HG03159 (cell line): ENCODE results near the gene RBM38.

ENCODE experiments used
- ATAC-seq: cut with Tn5 transposase; IDR thresholded peaks from one replicate; pipeline ENCODE4 v1.9.1; 2021; ENCODE audit warnings: mild to moderate bottlenecking, moderate library complexity; ENCODE audit not compliant: unreplicated experiment

The RBM38 gene

DNA sequence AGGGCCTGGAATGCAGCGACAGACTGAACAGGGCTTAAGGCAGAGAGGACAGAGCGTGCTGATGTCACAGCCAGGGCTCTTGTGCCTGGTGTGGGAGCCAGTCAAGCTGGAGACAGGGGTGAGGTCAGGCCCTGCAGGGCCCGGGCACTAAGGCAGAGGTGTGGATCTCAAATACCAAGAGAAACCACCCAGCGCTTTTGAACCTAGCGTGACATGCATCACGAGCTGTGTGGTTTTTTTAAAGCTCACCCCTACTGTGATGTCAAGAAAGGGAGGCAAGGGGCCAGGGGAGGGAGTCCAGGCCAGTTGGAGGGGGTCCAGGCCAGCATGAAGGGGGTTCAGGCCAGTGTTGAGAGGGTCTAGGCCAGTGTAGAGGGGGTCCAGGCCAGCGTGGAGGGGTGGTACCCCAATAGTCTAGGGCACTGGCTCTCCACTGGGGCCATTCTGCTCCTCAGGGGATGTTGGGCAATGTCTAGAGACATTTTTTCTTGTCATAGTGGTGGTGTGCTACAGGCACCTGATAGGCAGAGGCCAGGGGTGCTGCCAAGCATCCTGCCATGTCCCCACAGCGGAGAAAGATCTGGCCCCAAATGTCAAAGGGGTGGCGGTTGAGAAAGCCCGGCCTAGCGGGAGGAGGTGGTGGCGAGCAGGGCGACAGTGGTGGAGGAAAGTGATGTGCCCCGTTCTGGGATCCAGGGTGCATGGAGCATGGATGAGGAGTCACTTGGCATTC is 42.6 kb downstream of the RBM38 start:
- ATAC-seq: no peak

DNA sequence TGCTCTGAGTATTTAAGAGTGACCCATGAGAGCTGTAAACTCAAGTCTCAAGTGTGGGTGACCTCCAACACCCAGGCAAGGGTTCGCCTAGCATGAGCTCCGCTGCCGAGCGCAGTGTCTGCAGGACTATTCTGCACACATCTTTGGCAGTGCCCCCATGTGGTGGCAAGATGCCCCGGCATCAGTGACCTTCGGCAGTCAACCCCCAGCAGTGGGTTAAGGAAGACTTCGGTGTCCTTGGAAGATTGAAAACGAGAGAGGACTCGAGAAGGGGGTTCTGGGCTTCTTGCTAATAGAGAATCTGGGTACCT is 43.1 kb downstream of the RBM38 start:
- ATAC-seq: no peak

DNA sequence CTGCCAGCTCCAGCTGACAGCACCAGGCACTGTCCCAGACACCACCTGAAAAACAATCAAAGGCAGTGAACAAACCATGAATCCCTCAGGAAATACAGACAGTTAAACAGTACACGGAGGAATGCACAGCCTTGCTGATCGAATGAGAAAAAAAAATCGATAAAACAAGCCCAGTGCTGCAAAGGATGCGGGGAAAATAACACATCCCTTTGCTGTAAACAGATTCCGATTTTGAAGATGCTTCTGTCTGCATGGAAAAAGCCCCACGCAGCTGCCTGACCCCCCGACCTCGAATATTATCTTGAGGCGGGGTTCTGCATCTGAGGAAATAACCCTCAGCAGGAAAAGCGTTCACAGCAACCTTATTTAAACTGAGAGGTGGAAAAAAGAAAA is 43.9 kb downstream of the RBM38 start:
- no peak for ATAC-seq

DNA sequence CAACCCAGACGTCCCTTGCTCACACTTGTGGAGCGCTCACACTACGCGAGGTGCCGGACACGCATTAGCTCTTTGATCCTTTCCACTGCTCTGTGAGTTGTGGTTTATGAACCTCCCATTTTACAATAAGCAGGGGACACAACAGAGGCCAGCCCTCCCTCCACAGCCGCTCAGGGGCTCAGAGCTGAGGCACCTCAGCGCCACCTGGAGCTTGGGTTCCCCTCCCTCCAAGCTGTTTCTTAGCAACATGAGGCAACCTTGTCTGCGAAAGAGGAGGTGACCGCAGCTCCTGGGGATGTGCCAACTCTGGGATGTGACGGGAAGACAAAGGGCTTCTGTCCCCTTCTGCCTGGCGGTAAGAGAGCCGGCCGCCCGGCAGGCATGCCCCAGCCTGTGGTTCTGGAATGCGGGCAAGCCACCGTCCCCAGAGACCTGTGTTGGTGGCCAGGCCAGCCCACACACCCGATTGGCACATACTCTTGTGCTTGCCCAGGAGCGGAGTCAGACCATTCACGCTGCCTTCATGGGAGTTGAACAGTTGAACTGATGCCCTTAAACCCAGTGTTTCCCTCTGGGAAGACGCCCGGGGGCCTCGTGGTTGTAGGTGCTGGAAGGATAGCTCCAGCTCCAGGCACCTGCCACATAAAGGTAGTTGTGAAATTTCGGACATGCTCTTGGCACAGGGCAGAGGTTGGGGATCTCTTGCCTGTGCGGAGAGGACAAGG is 44.5 kb downstream of the RBM38 start:
- ATAC-seq: no peak

DNA sequence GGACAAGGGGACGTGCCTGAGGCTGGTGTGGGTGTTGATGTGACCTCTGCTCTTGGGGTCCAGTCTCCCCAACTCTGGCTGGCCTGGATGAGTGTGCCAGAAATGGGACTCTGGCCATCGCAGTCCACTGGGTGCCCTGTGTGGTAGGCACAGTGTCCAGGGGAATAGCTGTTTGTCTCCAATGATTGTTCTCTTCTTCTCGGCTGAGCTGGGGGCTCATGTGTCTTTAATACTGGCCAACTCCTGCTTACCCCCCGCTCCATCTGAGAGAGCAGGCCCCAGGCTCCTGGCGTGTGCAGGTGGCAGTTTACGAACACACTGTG is 45.0 kb downstream of the RBM38 start:
- ATAC-seq: no peak

DNA sequence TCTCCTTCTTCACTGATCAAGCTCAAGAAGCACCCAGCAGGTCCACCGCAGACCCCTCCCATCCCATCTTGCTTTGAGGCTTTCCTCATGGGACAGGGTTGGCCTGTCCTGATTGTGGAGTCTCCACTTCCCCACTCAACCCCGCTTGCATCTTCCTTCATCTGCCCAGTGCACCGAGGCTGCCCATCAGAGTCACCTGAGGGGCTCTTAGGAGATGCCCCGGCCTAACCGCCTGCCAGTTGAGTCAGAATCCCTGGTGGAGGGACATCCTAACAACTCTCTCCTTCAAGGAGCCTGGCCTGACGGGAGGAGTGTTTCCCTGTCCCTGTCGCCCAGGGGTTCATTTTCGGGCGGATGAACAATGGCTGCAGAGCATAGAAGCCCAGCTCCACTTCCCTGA is 46.1 kb downstream of the RBM38 start:
- no peak for ATAC-seq

DNA sequence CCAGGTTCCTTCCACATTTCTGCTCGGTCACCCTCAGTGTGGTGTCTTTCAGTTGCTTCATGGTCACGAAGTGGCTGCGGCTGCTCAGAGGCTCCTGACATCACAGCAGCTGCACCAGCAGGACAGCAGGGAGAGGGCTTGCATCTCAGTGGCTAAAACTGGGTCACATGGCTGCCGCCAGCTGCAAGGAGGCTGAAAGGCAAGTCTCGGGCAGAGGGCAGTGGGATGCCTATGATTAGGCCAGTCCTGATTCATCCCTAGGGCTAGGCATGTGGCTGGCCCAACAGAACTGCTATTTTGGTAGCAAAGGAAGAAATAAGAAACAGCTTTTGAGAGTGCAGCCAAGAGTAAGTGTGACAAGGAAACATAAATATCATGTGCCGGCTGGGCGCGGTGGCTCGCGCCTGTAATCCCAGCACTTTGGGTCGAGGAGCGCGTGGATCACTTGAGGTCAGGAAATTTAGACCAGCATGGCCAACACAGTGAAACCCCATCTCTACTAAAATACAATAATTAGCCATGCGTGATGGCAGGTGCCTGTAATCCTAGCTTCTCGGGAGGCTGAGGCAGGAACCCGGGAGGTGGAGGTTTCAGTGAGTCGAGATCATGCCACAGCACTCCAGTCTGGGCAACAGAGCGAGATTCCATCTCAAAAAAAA is 46.6 kb downstream of the RBM38 start:
- no peak for ATAC-seq

DNA sequence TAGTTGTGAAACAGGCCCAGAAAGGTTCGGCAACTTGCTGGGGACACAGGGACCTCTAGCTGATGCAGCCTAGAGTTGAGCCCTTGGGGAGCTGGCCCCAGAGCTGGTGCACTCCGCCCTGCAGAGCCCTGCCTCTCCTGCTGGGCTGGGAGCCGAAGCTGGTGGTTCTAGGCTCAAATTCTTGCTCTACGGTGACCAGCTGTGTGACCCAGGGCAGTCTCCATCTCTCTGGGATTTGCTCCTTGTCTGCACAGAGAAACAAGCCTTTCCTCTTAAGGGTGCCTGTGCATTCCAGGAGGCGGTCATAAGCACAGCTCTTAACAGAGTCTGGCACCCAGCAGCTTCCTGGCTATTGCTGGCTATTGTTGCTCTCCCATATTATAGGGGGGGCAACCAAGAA is 47.4 kb downstream of the RBM38 start:
- no peak for ATAC-seq

DNA sequence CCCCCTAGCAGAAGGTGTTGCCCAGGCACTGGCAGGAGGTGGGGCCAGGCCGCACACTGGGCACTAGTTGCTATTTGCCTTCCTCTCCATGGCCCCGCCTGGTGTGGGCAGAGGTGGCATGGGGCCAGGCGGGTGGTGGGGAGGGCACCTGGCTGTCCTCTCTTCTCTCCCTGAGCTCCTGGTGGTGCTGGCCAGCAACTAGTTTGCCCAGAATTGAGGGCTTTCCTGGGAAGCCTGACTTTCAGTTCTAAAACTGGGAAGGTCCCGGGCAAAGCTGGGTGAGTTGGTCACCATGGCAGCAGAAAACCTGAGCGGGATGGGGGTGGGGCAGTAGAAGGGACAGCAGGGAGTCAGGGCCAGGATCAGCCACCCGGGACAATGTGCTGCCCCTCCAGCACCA is 48.2 kb downstream of the RBM38 start:
- ATAC-seq: no peak

DNA sequence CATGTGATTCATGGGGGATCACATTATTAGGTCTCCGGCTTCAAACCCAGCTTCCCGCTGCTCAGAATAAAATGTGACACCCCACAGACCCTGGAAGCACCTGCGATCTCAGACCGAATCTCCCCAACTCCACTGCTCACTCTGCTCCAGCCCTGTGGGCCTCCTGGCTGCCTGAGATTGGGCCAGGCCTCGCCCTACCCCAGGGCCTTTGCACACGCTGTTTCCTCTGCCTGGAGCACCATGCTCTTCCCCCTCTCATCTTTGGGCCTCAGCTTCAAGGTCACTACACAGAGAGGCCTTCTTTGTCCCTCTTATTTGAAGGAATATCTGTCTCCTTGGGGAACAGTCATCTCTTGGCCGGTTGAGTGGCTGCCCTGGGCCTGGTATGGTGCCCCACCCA is 48.8 kb downstream of the RBM38 start:
- ATAC-seq: no peak

DNA sequence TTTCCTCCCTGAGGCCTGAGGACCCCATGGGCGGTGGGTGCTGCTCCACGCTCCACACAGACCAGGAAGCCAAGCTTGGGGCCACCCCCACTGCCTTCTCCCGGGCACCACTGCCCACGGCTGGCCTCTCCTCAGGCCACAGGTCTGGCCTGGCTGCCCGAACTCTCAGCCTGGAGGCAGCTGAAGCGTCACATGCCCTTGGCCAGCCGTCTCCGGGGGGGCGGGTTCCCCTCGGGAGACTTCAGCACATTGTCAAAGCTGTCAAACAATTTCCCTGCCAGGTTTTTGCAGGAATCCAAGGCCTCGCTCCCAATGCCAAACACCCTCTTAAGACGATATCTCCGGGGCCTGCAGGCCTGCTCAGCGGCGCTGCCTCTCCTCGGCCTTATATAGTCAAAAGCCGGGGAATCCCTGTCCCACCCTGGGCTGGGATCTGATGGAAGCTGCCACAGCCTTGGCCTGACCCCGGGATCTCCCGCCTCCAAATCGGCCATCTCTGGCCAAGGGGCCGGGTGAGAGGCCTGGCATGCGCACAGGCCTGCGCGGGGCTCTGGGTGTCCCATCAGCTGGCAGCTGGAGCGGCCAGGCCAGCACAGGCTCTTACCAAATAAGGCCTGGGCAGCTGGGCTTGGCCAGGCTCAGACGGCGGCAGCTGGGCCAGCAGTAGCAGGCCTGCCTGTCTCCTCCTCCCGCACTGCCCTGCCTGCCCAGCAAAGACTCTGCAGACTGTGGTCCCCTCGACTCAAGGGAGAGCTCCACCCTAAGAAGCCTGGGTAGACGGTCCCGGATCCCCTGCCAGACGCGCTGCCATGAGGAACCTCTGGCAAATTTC is 49.7 kb downstream of the RBM38 start:
- ATAC-seq: no peak

DNA sequence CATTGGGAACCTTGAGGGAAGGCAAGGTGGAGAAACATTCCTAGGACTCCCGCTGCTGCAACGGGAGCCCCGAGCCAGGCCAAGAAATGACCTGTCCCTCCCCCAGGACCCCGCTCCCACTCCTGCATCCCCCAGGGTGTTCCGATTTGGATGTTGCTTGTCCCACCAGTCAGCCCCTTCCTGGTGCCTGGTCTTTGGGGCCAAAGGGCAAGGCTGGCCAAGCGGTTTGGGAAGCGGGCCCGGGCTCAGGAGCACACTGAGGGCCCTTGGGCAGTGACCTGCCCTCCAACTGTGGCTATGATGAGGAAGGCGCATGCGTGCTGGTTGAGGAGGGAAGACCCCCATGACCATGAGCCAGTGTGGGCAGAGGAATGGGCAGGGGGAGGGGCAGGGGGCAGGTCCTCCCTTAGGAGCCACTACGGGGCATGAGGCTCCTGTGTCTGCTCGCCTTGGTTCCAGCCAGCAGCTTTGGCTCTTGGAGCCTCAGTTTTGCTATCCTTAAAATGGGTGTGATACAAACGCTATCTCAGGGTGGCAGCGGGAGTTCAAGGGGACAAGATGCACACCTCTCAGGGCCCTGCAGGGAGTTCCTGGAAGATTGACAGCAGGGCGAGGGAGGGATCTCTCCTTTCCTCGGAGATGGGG is 50.4 kb downstream of the RBM38 start:
- ATAC-seq: no peak

DNA sequence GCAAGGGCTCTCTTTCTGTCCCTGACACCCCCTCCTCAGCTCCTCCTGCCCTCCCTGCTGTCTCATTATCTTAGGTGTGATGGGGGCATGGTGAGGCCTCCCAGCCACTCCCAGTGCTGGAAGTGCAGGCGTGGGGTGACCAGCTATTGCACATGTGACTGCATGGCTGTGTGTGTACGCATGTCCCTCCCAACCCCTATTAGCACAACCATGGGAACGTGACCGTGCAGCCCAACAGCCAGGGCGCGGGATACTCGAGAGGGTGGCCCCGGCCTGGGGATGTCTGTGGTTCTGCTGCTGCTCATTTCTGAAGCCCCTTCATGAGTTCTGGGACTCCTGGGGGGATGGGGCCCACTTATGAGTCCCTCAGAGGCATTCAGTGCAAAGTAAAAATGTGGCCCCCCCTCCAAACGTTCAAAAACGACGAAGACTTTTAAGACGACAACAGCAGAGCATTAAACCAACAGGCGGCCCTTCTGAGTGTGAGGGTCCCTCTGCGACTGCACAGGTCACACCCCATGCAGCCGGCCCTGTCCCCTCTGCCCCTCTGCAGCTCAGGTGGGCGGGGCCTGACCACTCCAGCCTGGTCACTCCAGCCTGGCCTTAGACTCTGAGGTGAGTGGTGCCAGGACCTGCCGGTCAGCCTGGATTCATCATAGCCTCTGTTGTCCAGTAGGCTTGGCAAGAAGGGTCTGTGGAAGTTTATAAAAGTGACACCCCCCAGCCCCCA is 51.1 kb downstream of the RBM38 start:
- no peak for ATAC-seq

DNA sequence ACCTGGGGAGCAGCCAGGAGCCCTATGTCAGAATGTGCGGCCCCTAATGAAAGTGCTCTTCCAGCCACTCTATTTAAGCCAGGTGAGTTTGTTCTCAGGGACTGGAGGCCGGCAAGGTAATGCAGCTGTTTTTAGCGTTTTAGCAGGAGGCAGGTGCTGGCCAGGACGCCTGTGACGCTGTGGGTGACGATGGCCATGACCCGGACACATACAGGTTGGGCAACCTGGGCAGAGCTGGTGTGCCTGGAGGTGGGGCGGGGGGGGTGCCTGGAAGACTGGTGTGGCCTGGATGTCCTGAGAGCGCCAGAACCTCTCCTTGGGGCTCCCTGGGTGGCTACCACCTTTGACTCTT is 51.7 kb downstream of the RBM38 start:
- ATAC-seq: no peak

DNA sequence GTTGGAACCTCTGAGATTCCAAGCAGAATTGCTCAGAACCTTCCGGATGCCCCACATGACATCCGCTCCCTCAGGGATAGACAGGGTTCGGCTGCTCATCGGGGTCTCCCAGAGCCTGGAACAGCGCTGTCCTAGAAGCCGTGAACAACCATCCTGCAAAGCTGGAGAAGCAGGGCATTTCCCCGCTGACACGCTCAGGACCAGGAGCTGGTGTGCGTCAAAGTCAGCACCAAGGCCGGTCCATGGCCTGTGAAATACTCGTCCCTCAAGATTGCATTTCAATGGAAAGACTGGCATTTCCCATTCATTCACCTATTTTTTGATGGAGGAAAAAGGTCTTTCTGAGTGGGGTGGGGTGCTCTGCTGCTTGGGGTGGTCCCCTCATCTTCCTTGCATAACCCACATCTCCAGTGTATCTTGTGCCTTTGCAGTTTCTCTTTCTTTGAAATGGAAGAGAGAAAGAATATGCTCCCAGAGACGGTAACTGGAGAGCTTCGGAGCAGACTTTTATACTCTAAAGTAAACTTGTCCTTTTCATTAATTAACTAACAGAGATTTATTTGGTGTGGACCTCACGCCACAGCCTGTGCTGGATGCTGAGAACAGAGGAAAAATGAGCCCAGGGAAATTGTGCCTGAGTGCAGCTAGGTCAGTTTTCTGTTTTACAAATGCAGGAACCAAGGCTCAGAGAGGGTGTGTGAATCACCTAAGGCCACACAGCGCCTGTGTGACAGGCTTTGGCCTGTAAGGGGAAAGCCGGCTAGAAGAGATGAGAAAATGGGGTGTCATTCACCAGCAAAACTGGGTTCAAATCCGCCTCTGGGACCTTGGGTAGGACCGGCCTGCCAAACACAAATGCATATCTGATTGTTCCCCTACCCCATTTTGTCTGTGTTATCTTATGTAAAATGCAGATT is 52.4 kb downstream of the RBM38 start:
- ATAC-seq: no peak

DNA sequence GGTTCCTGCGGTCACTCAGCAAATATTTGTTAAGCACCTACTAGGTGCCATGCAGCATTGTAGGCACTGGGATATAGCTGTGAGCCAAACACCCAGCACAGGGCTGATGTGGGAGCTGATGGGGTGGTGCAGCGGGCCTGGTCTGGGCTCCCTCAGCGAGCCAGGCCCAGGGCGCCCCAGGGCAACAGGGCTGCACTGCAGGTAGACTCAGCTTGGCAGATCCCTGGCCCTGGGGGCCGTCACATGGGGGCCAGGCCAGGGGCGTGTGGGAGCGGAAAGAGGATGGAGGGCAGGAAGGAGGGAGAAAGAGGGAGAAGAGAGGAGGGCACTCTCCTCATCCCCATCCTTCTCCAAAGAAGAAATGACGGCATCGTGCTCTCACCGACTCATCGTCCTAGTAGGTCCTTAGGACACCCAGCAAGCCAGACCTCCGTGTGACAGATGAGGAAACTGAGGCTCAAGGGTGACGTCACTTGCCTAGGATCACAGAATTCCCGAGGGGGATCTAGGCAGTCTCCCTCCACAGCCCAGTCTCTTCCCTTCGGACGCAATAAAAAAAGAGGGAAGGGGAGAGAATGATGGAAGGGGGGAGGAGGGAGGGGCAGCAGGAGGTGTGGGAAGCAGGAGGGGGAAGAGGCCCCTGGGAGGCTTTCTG is 53.3 kb downstream of the RBM38 start:
- no peak for ATAC-seq

DNA sequence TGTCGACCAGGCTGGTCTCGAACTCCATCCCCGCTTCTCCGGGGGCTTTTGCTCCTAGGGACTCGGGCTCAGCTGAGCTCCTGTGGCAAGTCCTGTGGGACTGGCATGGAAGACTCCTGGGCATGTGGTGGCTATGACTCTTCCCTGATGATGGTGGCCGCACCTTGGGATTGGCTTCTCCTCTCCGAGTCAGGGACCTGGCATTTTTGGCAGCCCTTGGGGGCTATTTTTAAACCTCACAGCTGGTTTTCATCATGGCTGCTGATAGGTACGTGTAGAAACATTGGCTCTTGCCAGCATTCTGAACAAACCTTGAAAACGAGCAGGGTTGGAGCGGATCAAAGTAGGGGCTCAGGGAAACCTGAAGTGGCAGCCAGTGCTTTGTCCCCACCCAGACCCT is 54.1 kb downstream of the RBM38 start:
- ATAC-seq: no peak

DNA sequence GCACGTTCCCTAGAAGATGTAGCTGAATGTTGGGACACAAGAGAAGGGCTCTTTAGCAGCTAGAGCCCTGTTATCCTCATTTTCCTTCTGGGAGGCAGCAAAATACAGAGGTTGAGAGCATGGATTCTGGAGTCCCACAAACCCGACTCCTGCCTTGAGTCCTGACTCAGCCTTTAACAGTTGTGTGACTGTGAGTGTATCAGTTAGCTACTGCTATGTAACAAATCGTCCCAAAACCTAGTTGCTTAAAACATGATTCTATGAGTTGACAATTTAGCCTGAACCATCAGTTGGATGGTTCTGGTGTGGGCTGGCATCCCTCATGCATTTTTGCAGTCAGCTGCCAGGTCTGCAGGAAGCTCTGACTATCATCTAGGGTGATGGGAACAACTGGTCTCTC is 54.6 kb downstream of the RBM38 start:
- ATAC-seq: no peak

DNA sequence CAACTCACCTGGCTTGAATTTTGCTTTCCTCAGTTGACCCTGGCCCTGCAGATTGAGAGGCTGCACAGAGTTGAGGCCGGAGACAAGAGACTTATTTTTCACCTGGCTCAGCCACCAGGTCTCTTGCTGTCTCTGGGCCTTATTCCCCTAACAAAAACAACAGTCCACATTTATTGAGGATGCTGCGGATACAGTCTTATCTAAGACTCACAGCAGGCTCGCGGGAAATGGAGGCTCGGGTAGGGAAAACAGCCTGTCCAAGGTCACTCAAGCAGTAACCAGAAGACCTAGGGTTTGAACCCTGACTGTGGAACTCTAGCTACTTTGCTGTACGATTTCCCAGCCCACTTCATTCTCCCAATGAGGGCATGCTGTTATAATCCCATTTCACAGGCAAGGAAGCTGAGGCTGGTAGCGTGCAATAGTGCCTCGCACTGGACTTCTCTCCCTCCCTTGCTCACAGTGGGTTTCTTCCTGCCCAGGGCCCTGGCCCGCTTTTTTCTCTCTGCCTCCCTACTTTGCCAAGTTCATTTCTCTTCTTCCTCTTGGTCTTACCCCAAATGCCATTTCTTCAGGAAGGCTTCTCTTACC is 57.7 kb downstream of the RBM38 start:
- ATAC-seq: no peak
